DND-41 (cell line): ENCODE data around the gene ABHD4.

Experiments used
- ATAC-seq: fragments of 200-7000 bp; cut with Tn5 transposase; 3 replicates; pipeline ENCODE4 v1.9.1; 2021; ENCODE audit warnings: low read depth; ENCODE audit not compliant: insufficient read depth
- DNase-seq: peaks from one replicate; pipeline ENCODE4 v3.0.0-alpha.2; 2020
- H2AFZ ChIP-seq: 2 replicates; pipeline ENCODE4 v1.6.0; 2012; ENCODE audit warnings: low read depth, low read length
- H3K27ac ChIP-seq: 2 replicates; pipeline ENCODE4 v1.5.1; 2012; ENCODE audit warnings: low read length, inconsistent platforms
- H3K27me3 ChIP-seq: fragments of 200-600 bp; sonication (generic); 2 replicates; pipeline ENCODE4 v1.6.0; 2012; ENCODE audit warnings: low read length, mild to moderate bottlenecking, inconsistent platforms; ENCODE audit not compliant: insufficient read depth, poor library complexity
- H3K36me3 ChIP-seq: 2 replicates; pipeline ENCODE4 v1.5.1; 2012; ENCODE audit warnings: low read length, inconsistent platforms; ENCODE audit not compliant: insufficient read depth
- H3K4me1 ChIP-seq: 2 replicates; pipeline ENCODE4 v1.5.1; 2012; ENCODE audit warnings: mild to moderate bottlenecking, low read length; ENCODE audit not compliant: insufficient read depth
- H3K4me2 ChIP-seq: 2 replicates; pipeline ENCODE4 v1.6.0; 2012; ENCODE audit warnings: mild to moderate bottlenecking, moderate library complexity, low read length, inconsistent platforms; ENCODE audit not compliant: insufficient read depth
- H3K4me3 ChIP-seq, 2 experiments: fragments of 200-600 bp in 1 of 2; shearing (Covaris generic) in 1 of 2; 2 replicates each; pipeline ENCODE4 v1.5.1; 2012 to 2016; ENCODE audit warnings: inconsistent platforms in 2 of 2, low read length in 2 of 2, mild to moderate bottlenecking in 2 of 2, low read depth in 1 of 2, moderate library complexity in 1 of 2
- H3K79me2 ChIP-seq: 2 replicates; pipeline ENCODE4 v1.6.0; 2012; ENCODE audit warnings: low read length, inconsistent platforms; ENCODE audit not compliant: insufficient read depth
- H3K9ac ChIP-seq: 2 replicates; pipeline ENCODE4 v1.6.0; 2012; ENCODE audit warnings: low read depth, mild to moderate bottlenecking, inconsistent platforms, low read length, moderate library complexity
- H3K9me3 ChIP-seq: 2 replicates; pipeline ENCODE4 v1.5.1; 2012; ENCODE audit warnings: low read length, moderate library complexity, mild to moderate bottlenecking, inconsistent platforms; ENCODE audit not compliant: insufficient read depth, severe bottlenecking
- H4K20me1 ChIP-seq: 2 replicates; pipeline ENCODE4 v1.6.0; 2012; ENCODE audit warnings: low read length; ENCODE audit not compliant: insufficient read depth
- CTCF ChIP-seq: IDR thresholded peaks from 2 replicates; pipeline ENCODE4 v1.5.1; 2012; ENCODE audit warnings: borderline replicate concordance, low read length, moderate library complexity, mild to moderate bottlenecking; ENCODE audit not compliant: poor library complexity, severe bottlenecking; ENCODE audit errors: extremely low read depth
- EZH2 ChIP-seq: IDR thresholded peaks from 3 replicates; pipeline ENCODE4 v1.6.1; 2012; ENCODE audit warnings: borderline replicate concordance, low read depth, mild to moderate bottlenecking, moderate library complexity, low read length, inconsistent platforms; ENCODE audit not compliant: severe bottlenecking

The ABHD4 gene

DNA sequence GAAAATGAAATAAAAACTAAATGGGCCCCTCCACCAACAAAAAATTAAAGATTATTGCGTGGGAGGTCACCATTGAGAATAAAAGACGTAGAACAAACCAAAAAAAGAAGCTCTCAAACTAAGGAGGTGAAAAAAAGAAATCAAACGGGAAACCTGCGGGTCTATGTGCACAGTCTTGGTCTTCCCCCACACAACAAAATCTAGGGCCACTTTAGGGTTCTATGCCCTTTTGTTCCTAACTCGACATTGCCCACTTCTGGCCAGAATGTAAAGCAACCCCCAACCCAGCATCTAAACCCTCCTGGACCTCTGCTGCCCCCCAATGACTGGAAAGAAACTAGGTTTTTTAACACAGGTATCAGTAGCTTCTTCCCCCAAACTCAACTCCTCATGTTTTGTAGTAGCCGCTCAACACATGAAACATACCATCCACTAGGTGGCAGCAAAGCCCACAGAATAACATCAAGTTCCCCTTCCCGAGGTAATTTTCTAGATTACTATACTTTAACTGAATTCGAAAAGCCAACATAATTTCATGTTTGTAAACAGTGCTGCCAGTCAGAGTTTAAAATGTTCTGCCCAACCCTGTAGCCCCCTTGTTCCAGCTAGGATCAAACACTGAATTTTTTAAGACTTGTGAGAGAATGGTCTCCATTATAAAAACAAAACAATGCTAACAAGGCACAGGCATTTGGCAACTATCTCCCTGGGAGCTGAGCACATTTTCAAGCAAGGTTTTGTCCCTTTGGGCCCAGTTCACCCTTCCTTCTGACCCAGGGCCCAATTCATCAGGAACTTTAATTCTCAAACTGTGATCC, 27.8 kb upstream of the ABHD4 start:
- peak; percentile 90 for TF ChIP-seq CTCF
- no peak for TF ChIP-seq EZH2
- Histone ChIP-seq H3K9ac (no peak overlapping the region), H2AFZ (no peak overlapping the region)

DNA sequence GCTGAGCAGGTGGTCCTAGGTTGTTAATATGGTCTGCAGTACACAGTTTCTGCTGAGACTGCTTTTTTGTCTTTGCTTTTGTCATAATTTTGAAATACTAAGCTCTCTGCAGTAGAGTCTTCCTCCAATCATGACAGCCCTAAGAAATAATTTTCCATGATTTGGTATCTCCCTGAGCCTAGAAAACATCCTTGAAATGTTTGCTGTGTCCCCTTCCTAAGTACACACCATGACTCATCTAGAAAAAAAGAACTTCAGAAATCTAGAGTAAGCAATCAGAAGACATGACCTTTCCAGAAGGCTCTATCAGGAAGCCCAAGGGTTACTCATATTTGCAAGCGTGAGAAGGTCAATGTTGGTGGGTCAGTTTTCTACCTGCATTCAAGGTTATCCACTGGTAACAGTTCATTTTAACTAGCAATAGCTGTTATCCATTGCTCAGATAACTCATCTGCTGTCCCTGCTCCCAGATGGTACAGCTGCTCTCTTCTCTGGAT, 25.5 kb upstream of the ABHD4 start:
- Histone ChIP-seq H3K9ac (no peak overlapping the region), H4K20me1 (peaks cover 35% of the 10 kb centered on the region), H3K79me2 (peaks cover 7% of the 10 kb centered on the region), H3K4me1 (no peaks in the 10 kb centered on the region), H3K4me3 (no peak overlapping the region), H2AFZ (no peak overlapping the region), H3K27me3 (no peaks in the 10 kb centered on the region), H3K4me2 (no peak overlapping the region), H3K36me3 (peaks cover 64% of the 10 kb centered on the region), H3K9me3 (no peaks in the 10 kb centered on the region), H3K27ac (no peak overlapping the region)
- no peak for ATAC-seq
- TF ChIP-seq EZH2: no peak
- no peak for TF ChIP-seq CTCF
- no peak for DNase-seq

More for the DNA sequence above, 27.8 kb upstream of the ABHD4 start:
- Histone ChIP-seq H3K4me3 (no peak overlapping the region), H3K9me3 (no peaks in the 10 kb centered on the region), H3K79me2 (peaks cover 6% of the 10 kb centered on the region), H3K36me3 (peaks cover 79% of the 10 kb centered on the region), H3K4me2 (no peak overlapping the region), H3K27me3 (no peaks in the 10 kb centered on the region), H3K27ac (no peak overlapping the region), H3K4me1 (no peaks in the 10 kb centered on the region), H4K20me1 (peaks cover 46% of the 10 kb centered on the region)
- peak; percentile 93 for ATAC-seq
- peak; percentile 79 for DNase-seq

DNA sequence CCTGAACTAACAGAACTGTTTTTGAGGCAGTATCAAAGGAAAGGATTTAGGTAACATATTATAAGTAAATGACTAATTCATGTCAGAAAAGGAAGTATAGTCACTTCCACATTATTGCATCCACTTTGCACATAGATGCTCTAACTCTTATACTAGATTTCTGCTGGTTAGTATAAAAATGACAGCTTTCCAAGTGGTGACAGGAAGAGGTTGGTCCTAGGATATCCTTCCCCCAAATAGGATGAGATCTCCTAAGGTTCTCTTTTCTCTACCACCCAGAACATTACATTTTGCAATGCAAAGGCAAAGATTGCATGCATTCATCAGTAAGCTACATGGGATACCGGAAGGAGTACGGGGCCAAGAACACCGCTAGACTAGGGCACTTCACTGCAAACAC, 24.3 kb upstream of the ABHD4 start:
- Histone ChIP-seq H3K27me3 (no peaks in the 10 kb centered on the region), H2AFZ (no peak overlapping the region), H3K4me3 (no peak overlapping the region), H4K20me1 (peaks cover 25% of the 10 kb centered on the region), H3K79me2 (peaks cover 6% of the 10 kb centered on the region), H3K9ac (no peak overlapping the region), H3K36me3 (peaks cover 54% of the 10 kb centered on the region), H3K27ac (no peak overlapping the region), H3K4me1 (no peaks in the 10 kb centered on the region), H3K9me3 (no peaks in the 10 kb centered on the region), H3K4me2 (no peak overlapping the region)
- DNase-seq (no peak), ATAC-seq (no peak)
- TF ChIP-seq CTCF: no peak
- no peak for TF ChIP-seq EZH2
